ENCODE results near the gene NASP.

DNA sequence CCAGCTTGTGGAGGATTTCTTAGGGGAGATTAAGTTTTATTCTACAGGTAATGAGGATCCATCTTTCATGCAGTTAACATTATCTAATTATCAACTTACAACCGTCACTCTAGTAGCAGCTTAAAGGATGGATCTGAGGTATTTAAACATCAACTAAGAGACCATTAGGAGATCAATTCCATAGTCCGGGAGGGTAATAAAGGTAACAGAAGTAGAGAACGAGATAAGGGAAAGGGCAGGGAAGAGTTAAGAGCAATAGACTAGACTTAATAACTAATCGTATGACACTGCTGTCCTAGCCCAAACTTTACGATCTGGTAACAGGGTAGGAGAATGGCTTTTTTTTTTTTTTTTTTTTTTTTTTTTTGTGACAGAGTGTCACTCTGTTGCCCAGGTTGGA is 59.5 kb downstream of the NASP start:
- TF ChIP-seq EP300 (IDR thresholded peaks at IDR 0.05; ENCODE audit: borderline replicate concordance) (no peak), RAD21 (IDR thresholded peaks at IDR 0.05; ENCODE audit: low read depth) (no peak), NFIC (IDR thresholded peaks at IDR 0.05) (no peak), TAF1 (IDR thresholded peaks at IDR 0.05; ENCODE audit: low read depth) (no peak)
- TF ChIP-seq, protein P1, sequence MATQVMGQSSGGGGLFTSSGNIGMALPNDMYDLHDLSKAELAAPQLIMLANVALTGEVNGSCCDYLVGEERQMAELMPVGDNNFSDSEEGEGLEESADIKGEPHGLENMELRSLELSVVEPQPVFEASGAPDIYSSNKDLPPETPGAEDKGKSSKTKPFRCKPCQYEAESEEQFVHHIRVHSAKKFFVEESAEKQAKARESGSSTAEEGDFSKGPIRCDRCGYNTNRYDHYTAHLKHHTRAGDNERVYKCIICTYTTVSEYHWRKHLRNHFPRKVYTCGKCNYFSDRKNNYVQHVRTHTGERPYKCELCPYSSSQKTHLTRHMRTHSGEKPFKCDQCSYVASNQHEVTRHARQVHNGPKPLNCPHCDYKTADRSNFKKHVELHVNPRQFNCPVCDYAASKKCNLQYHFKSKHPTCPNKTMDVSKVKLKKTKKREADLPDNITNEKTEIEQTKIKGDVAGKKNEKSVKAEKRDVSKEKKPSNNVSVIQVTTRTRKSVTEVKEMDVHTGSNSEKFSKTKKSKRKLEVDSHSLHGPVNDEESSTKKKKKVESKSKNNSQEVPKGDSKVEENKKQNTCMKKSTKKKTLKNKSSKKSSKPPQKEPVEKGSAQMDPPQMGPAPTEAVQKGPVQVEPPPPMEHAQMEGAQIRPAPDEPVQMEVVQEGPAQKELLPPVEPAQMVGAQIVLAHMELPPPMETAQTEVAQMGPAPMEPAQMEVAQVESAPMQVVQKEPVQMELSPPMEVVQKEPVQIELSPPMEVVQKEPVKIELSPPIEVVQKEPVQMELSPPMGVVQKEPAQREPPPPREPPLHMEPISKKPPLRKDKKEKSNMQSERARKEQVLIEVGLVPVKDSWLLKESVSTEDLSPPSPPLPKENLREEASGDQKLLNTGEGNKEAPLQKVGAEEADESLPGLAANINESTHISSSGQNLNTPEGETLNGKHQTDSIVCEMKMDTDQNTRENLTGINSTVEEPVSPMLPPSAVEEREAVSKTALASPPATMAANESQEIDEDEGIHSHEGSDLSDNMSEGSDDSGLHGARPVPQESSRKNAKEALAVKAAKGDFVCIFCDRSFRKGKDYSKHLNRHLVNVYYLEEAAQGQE (IDR thresholded peaks at IDR 0.05; ENCODE audit: low read depth): no peak
- TF ChIP-seq, protein P2, sequence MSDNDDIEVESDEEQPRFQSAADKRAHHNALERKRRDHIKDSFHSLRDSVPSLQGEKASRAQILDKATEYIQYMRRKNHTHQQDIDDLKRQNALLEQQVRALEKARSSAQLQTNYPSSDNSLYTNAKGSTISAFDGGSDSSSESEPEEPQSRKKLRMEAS (IDR thresholded peaks at IDR 0.05): no peak

Data from Ishikawa (cell line).